ENCODE measurements around the gene HOXA9.
A peak's percentile ranks its signal among the peaks of the same experiment; 100 is the strongest.

HOXA9 gene

DNA sequence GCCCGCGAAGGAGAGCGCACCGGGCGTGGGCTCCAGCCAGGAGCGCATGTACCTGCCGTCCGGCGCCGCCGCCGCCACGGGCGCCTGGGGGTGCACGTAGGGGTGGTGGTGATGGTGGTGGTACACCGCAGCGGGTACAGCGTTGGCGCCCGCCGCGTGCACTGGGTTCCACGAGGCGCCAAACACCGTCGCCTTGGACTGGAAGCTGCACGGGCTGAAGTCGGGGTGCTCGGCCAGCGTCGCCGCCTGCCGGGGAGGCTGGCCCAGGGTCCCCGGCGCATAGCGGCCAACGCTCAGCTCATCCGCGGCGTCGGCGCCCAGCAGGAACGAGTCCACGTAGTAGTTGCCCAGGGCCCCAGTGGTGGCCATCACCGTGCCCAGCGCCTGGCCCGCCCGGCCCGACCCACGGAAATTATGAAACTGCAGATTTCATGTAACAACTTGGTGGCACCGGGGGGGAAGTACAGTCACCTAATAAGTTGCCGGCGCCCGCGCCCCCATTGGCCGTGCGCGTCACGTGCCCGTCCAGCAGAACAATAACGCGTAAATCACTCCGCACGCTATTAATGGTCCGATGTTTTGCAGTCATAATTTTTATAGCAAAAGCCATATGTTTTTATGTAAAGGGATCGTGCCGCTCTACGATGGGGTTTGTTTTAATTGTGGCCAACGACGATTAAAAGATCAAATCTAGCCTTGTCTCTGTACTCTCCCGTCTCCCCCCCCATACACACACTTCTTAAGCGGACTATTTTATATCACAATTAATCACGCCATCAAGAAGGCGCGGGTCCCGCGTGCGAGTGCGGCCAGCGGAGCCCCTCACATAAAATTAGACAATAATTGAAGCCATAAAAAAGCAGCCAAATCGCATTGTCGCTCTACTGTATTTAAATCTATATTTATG is at the start of gene HOXA9:
Gene HOXA9, minus strand, starts transcription at position 449 of the 907 bp plus-strand sequence. Its CDS starts 80 bp downstream, at position 369.
- peak; percentile 66 to 83 for DNase-seq

DNA sequence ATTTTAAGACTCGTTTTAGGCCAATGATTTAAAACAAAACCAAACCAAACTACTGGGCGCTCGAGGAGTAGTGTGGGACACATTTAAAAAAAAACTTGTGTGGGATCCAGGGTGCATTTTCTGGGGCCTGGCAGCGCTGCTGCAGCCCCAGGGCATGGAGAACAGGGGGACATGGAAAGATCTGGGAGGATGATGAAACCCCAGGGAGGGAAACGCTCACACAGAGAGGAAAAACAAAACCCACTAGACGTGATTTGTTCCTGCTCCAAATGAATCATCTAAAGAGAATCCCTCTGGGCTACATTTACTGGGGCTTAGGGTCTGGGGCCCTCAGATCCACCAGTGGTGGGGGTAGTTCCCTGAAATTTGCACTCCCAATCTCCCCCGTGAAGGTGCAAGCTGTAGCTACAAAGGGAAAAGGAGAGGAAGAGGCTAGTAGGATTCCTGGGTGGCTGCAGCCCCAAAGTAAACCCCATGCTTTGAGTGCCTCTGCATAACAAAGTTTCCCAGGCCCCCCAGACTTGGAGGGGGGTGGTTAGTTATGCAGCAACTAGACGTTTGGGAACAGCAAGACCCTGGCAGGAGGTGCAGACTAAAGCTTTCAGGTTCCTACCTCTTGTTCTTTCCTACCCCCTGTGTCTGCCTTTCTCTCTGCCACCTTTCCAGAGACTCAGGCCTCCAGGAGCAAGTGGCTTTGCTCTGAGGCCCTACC is 49.1 kb upstream of the HOXA9 start:
- no peak for DNase-seq

DNA sequence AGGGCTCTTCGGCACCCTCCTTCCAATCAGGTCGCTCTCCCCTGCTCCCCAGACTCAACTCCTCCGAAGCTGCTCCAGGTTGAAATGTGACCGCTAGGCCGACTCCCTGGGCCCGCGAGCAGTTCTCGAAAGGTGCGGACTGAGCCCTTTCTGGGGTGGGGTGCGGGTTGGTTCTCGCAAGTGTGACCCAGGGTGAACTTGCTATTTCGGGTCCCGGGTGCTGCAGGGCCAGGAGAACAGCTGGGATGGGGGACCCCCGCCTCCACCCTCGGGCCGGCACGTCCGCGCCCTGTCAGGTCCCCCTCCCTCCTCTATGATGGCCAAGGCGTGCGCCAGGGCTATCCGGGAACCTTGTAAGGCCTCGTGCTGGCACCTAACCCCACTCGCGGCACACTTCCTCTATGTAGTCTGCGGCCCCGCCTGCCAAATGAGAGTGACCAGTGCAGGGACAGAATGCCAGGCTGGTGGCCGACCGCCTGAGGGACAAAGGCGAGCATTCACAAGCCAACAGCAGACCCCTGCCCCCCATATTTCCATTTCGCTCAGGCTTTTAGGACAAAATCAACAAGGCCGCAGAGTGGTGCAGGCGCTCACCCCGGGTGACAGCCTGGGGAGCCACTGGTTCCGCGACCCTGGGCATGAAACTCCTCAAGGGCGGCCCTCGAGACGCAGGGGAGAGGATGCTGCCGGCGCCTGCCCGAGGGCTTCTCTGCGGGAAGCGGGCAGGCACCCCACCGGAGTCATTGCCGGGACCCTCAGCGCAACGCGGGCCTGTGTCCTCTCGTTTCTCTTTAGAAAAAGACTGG is 48.3 kb upstream of the HOXA9 start:
- no peak for DNase-seq

DNA sequence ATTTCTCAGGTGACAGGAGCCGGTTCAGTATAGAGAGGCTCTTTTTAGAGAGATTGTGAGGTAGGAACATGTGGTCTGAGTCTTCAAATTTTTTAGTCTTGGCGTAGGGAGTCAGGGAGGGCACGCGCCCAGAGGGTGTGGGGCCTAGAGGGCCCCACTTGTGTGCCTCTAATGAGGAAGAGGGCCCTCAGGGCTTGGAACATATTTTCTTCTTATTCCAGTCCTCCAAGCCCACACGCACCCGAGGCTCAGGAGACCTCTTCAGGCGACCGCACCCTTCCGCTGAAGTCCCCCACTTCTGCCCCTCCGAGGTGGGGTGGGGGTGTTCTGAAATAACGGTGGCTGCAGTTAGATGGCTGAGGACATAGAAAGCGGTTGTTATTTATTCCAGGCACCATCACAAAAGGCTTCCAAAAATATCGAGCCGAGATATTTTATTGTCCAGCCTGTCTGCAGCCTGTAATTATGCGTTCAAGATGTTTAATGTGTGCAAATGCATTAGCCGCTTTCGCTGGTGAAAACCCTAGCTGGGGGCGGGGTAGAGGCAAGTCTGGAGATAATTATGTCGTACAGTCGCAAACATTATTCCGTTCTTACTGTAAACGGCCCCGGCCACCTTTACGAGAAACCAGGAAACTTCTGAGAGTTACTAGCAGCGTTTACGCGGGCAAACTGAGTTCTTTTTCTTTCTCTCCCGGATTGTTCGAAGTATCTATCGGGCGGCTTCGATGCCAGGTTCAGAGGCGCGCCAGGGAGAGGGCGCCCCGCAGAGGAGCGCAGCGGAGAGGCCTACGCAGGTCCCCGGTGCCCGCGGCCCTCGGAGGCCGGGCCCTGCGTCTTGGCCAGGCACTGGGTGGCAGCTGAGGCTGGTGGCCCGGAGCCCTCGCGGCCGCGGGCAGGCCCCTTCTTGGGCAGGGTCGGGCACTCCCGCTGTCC is 47.4 kb upstream of the HOXA9 start:
- no peak for DNase-seq

GRCh38 chr7:27211764-27212204 is 46.4 kb upstream of the HOXA9 start:
- DNase-seq, result no peak

- DNase-seq, result no peak
These were observed 45.7 kb upstream of the HOXA9 start for GRCh38 chr7:27211084-27211446.

DNA sequence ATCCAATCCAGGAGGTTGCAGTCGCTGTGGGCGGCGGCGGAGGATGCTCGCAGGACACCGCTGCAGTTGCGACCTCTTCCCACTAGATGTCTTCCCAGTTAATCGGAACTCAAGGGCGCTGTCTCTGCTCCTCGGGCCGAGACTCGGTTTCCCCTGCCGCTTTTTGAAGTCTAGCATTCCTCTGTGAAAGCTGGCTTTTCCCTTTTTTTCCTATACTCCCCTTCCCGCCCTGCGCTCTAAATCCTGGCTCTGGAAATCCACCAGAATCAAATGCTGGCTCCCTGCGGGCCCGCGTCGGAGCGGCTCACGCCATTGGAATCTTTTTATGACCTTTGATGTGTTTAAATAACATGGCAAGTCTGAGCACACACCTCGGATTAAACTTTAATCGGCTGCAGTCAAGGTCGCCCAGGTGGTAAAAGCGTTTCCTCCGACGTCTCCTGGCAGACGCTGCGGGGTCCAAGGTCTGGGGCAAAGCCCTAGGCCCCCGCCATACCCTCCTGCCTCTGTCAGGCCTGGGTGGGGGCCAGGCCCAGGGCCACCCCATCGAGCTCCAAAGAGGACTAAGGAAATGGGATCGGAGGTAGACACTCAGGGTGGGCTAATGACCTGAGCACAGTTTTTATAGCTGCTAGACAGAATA is 45.2 kb upstream of the HOXA9 start:
- DNase-seq, result peak; percentile 26 to 66

DNA sequence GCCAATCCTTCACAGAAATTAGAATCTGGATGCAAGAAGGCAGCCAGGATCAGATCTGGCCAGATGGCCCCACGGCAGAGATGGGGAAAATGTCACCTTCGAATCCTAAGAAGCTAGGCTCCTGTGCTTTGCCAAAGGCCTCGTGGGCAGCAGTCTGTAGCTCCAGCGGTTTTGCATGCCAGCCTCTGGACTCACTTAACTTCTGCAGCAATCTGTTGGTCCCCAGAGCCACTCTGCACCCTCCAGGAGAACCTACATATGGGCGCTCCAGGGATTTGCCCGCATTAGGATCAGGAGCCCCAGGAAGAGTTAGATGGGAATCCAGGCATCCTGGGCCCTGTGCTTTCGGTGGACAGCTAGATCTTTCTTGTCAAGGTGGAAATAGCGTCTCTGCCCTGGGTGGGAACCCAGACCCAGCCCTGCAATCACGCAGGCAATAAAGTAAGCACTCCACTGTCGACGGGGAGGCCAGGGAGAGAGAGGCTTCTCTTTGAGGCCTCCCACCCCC is 44.6 kb upstream of the HOXA9 start:
- DNase-seq, result no peak

- DNase-seq, result no peak
These were observed 43.7 kb upstream of the HOXA9 start for GRCh38 chr7:27208998-27209397.

DNA sequence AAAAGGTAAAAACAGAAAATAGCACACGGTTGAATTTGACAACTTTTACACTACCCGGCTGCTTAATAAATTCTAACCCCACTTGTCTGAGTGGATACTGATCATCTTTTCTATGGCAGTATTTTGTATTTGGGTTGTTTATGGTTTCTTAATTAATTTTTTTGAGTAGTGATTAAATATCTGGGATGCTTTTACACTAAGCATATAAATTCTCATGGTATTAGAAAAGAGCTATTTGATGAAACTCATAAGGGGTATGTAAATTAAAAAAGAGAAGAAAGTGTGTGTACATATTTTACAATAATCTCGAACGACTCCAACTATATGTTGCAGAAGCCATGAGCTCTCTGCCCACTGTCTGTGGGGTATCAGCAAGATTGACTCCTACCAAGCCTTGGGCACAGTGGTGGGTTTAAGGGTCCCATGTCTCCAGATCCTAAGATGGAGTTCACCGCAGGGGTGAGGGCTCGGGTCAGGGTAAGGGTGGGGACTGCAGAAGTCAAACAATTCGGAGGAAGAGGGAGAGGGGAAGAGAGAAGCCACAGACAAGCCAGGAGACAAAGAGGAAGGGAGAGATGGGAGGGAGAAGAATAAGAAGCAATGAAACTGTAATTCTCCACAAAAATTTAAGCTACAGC is 42.1 kb upstream of the HOXA9 start:
- DNase-seq, result no peak

DNA sequence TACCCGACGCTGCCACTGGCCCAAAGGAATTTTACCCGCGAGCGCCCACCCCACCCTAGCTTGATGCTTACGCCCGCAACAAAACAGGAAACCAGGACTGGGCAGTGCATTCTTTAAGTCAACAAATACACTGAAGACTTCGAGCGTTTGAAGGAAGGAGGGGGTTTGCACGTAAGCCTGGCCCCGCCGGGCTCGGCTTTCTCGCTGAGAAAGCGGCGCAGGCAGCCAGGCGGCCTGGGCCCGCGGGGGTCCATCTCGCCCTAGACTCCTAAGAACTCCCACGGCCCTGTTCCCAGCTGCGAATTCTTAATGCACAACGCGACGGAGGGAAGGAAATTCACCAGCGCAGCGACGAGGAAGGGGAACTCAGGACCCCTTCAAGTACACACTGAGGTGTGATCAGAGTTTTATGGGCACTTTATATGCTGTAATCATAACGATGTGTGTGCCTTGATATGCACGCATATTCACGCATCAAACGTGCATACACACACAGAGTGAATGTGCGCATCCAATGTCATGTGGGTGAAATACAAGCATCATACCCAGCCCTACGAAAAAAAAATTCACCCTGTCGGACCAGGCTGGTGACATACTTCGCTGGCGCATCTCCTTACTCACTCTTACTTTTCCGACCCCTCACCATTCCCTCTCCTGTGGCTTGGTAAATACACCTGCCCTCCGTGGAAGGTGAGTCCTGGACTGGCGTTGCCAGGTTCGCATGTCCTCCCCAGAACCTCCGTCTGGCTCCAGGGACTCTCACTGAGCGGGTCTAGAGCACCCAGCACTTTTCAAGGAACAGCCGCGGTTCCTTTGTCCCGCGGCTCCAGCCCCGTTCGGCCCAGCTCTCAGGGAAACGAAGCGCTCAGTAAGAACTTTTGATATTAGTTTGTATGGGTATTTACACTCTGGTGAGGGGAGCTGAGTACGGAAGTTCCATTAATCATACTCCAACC is 40.3 kb upstream of the HOXA9 start:
- no peak for DNase-seq

DNA sequence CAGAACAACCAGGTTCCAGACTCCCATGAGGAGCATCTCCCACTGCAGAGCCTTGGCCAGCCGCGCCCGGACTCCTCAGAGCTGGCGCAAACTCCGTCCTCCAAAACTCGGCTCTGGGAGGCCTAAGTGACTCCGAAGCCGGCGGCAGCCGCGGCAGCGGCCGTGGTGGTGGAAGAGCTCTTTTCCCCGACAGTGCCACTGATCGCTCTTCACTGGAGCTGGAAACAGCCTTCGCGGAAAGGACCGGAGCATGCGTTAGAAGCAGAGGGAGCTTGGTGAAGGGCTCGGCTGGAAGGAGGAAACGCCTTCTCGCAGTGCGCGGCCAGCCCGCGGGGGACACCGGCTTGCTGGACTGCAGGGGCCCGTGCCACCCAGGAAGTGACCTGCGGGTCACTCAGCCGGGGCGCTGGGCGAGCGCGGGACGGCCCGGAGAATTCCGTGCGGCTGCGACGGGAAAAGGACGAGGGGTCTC is 39.5 kb upstream of the HOXA9 start:
- DNase-seq, result no peak

- no peak for DNase-seq
These were observed 38.7 kb upstream of the HOXA9 start for GRCh38 chr7:27203964-27204594.

- DNase-seq, result no peak
These were observed 38.1 kb upstream of the HOXA9 start for GRCh38 chr7:27203365-27203953.

- DNase-seq, result no peak
These were observed 37.5 kb upstream of the HOXA9 start for GRCh38 chr7:27202862-27203134.

DNA sequence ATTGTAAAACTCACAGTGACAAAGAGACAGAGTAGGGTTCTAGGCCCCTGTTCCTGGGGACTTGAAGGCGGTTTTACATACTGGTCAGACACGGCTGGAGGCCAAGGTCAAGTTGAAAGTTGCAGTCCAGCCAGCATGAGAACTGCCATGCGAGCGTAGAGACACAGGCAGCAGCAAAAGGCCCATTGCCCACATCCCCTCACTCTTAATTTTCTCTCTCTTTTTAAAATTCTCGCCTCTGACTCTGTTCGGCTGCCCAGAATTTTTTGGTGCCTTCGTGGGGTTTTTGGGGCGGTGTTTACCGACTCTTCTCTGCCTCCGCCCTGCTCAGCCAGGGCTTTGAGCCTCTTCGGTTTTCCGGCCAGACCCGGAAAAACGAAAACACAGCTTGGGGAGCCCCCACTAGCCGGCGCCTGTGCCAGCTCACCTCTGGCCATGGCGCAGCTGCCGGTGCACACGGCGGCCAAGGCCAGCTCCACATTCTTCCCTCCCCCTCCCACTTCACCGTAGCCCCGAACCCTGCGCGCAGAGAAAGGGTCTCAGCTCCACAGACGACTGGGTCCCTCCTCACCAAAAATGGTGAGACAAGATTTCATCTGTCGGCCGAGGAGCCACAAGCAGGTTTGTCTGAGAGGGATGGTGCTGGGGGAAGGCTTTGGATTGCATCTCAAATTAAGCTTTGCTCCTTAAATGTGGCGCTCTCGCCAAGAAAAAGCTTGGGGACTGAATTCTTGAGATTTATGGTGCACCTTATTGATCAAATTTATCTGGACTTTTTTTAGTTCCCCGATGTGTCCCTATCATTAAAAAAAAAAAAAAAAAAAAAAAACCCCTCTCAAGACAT is 36.9 kb upstream of the HOXA9 start:
- DNase-seq, result no peak

DNA sequence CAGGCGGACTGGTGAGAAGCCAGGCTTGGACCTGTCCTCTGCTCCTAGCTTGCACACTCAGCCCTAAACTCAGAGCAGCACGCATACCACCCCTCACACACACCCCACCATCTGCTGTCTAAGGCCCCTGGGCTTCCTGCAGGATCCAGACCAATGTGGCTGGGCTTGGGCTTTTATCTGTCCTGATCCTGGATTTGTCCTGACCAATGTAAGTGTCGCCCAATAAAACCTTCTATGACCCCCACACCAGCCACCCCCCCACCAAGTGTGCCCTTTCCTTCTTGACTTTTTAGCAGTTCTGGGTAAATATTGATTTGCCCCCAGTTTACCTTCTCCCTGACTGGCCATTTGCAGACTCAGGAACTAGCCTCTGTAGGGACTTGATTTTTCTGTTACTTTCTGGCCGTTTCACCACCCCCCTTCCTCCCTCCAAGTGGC is 36.3 kb upstream of the HOXA9 start:
- DNase-seq, result no peak

Measured in inflammatory macrophage treated with lipopolysaccharide for 1 hour (primary cell).